PC-9 (cell line): Measurements from ENCODE around the gene TGFB2. TPM values are rescaled to one million over a fixed set of nuclear protein-coding genes. Genes with fewer than 3 reads are reported as not detected.

Source experiments
- BruUV-seq: library from RNA; stranded (reverse); fragments of 400-500 nt; replicated peaks from 2 replicates; lab custom pipeline; 2021; lab: Mats Ljungman, UMichigan
- CTCF ChIA-PET: fragments of 300-600 bp; sonication (Branson Sonifier 250); formaldehyde crosslinking; loops from one replicate; lab custom pipeline; 2022; ENCODE audit warnings: antibody characterized with exemption; lab: Charles Lee
- POLR2A ChIA-PET: fragments of 300-600 bp; sonication (Branson Sonifier 250); formaldehyde crosslinking; loops from one replicate; lab custom pipeline; 2022; ENCODE audit warnings: antibody characterized with exemption; ENCODE audit not compliant: unreplicated experiment; lab: Charles Lee
- DNase-seq, 2 experiments: peaks; one replicate each; pipeline versions ENCODE4 v3.0.0 to v3.0.0-alpha.2; 2015 to 2022; ENCODE audit warnings: mixed read lengths in 1 of 2
- H2AFZ ChIP-seq: fragments of 200-600 bp; sonication (generic); 2 replicates; pipeline ENCODE4 v1.8.1; 2017; ENCODE audit warnings: antibody characterized with exemption
- H3F3A ChIP-seq: fragments of 200-600 bp; sonication (generic); 2 replicates; pipeline ENCODE4 v1.8.1; 2017; ENCODE audit warnings: antibody characterized with exemption, mild to moderate bottlenecking, low read depth; ENCODE audit not compliant: insufficient read depth
- H3K27ac ChIP-seq: fragments of 200-600 bp; sonication (generic); 2 replicates; pipeline ENCODE4 v1.6.1; 2016; ENCODE audit warnings: mixed run types
- H3K27me3 ChIP-seq: fragments of 200-600 bp; sonication (generic); 2 replicates; pipeline ENCODE4 v1.6.1; 2016; ENCODE audit warnings: low read depth, mixed run types; ENCODE audit not compliant: insufficient read depth
- H3K36me3 ChIP-seq: fragments of 200-600 bp; sonication (generic); 2 replicates; pipeline ENCODE4 v1.6.1; 2016; ENCODE audit warnings: low read depth, mixed run types
- H3K4me1 ChIP-seq: fragments of 200-600 bp; sonication (generic); replicated peaks from 2 replicates; pipeline ENCODE4 v1.6.1; 2016; ENCODE audit warnings: mixed run types; ENCODE audit not compliant: insufficient read depth
- H3K4me2 ChIP-seq: fragments of 200-600 bp; sonication (generic); 2 replicates; pipeline ENCODE4 v1.6.1; 2017; ENCODE audit warnings: mixed run types
- H3K4me3 ChIP-seq: fragments of 200-600 bp; sonication (generic); 2 replicates; pipeline ENCODE4 v1.6.1; 2016; ENCODE audit warnings: mixed run types
- H3K79me2 ChIP-seq: fragments of 200-600 bp; sonication (generic); 2 replicates; pipeline ENCODE4 v1.6.1; 2017; ENCODE audit warnings: low read depth, mixed run types
- H3K9me2 ChIP-seq: fragments of 200-600 bp; sonication (generic); 2 replicates; pipeline ENCODE4 v1.8.1; 2017; ENCODE audit warnings: mild to moderate bottlenecking; ENCODE audit not compliant: insufficient read depth
- H3K9me3 ChIP-seq: fragments of 200-600 bp; sonication (generic); 2 replicates; pipeline ENCODE4 v1.8.1; 2016; ENCODE audit warnings: low read depth; ENCODE audit not compliant: insufficient read depth
- H4K20me1 ChIP-seq: fragments of 200-600 bp; sonication (generic); 2 replicates; pipeline ENCODE4 v1.8.1; 2017; ENCODE audit not compliant: insufficient read depth
- CTCF ChIP-seq: fragments of 200-600 bp; sonication (generic); conservative IDR thresholded peaks from 2 replicates; pipeline ENCODE4 v1.6.1; 2017; ENCODE audit warnings: mixed run types, antibody characterized with exemption, mild to moderate bottlenecking, moderate library complexity
- EZH2 ChIP-seq: fragments of 200-600 bp; sonication (generic); IDR thresholded peaks from 2 replicates; pipeline ENCODE4 v1.8.0; 2017; ENCODE audit warnings: antibody characterized with exemption, low read depth
- intact Hi-C: fragments of 100-400 bp; cut with micrococcal nuclease; formaldehyde crosslinking; loops from one replicate; pipeline ENCODE4 v1.10.0; 2022; ENCODE audit not compliant: unreplicated experiment
- total RNA-seq: library from RNA; stranded (reverse); gene quantifications from 2 replicates; pipeline ENCODE4 v1.2.3, GENCODE V29; 2021

Gene TGFB2
- total RNA-seq, 1 experiment from 2014 or later, result 74.3 TPM

GRCh38 chr1:218400624-218401023, 55.5 kb downstream of the TGFB2 start:
- no peaks in the 10 kb centered on the region for H3K9me3 ChIP-seq
- no TSS peak for BruUV-seq
- POLR2A ChIA-PET, result no interaction called here
- H3K27ac ChIP-seq, result no peak overlapping the region
- H4K20me1 ChIP-seq, result no peaks in the 10 kb centered on the region
- H3K4me3 ChIP-seq, result no peak overlapping the region
- H3K4me2 ChIP-seq, result no peak overlapping the region
- no peaks in the 10 kb centered on the region for H3K9me2 ChIP-seq
- H3F3A ChIP-seq, result no peaks in the 10 kb centered on the region
- DNase-seq, result no peak
- H3K4me1 ChIP-seq, result no peaks in the 10 kb centered on the region
- H3K36me3 ChIP-seq, result peaks cover 19% of the 10 kb centered on the region; the same call in 1 of the 2 replicates
- H2AFZ ChIP-seq, result no peak overlapping the region
- CTCF ChIA-PET, result no interaction called here
- intact Hi-C loops, result no loop called here
- H3K27me3 ChIP-seq, result no peaks in the 10 kb centered on the region
- H3K79me2 ChIP-seq, result peaks cover 22% of the 10 kb centered on the region
- TF ChIP-seq EZH2 (no peak), CTCF (no peak)

GRCh38 chr1:218401441-218401997, 56.4 kb downstream of the TGFB2 start:
- H3F3A ChIP-seq, result no peaks in the 10 kb centered on the region
- no peak overlapping the region for H3K4me2 ChIP-seq
- H3K36me3 ChIP-seq, result peaks cover 21% of the 10 kb centered on the region; the same call in 1 of the 2 replicates
- peaks cover 17% of the 10 kb centered on the region for H3K79me2 ChIP-seq
- no peaks in the 10 kb centered on the region for H3K9me2 ChIP-seq
- ChIA-PET POLR2A (interaction anchor here (0.6 kb wide), 1 partner anchor 53 kb away, joined by 5 read pairs; no protein-coding TSS in a partner anchor), CTCF (no interaction called here)
- H3K9me3 ChIP-seq, result no peaks in the 10 kb centered on the region
- no peaks in the 10 kb centered on the region for H4K20me1 ChIP-seq
- H3K27me3 ChIP-seq, result no peaks in the 10 kb centered on the region
- intact Hi-C loops, result no loop called here
- H3K4me3 ChIP-seq, result no peak overlapping the region
- H2AFZ ChIP-seq, result no peak overlapping the region
- no peak for TF ChIP-seq CTCF
- no peak for TF ChIP-seq EZH2
- H3K4me1 ChIP-seq, result no peaks in the 10 kb centered on the region
- DNase-seq, result no peak
- no peak overlapping the region for H3K27ac ChIP-seq
- no TSS peak for BruUV-seq

GRCh38 chr1:218401998-218402785, 57.1 kb downstream of the TGFB2 start:
- Histone ChIP-seq H3K4me3 (no peak overlapping the region), H3K36me3 (peaks cover 25% of the 10 kb centered on the region; the same call in 1 of the 2 replicates), H3K27me3 (no peaks in the 10 kb centered on the region), H4K20me1 (no peaks in the 10 kb centered on the region), H3K27ac (no peak overlapping the region), H2AFZ (no peak overlapping the region), H3K79me2 (peaks cover 17% of the 10 kb centered on the region), H3F3A (no peaks in the 10 kb centered on the region), H3K4me2 (no peak overlapping the region), H3K4me1 (no peaks in the 10 kb centered on the region), H3K9me3 (no peaks in the 10 kb centered on the region), H3K9me2 (no peaks in the 10 kb centered on the region)
- POLR2A ChIA-PET, result interaction anchor here (0.6 kb wide), 1 partner anchor 53 kb away, joined by 5 read pairs; no protein-coding TSS in a partner anchor
- DNase-seq, result no peak
- TF ChIP-seq EZH2, result no peak
- TF ChIP-seq CTCF, result no peak
- CTCF ChIA-PET, result no interaction called here
- intact Hi-C loops, result no loop called here
- BruUV-seq, result no TSS peak
